M059J (cell line): ENCODE data around the gene ADPGK. TPM values are rescaled to one million over a fixed set of nuclear protein-coding genes. Genes with fewer than 3 reads are reported as not detected.

Source experiments
- total RNA-seq: library from RNA; depleted of rRNA; stranded (reverse); fragments of >200 nt; shearing (Covaris generic); gene quantifications from 2 replicates; pipeline ENCODE4 v1.2.3, GENCODE V29; 2014; rRNA removed

The ADPGK gene
- total RNA-seq, 1 experiment from 2014 or later: 109 TPM

Other genes starting within 250 kb of the ADPGK start
- gene GOLGA6B, start 129.1 kb downstream of the ADPGK start, total RNA-seq: not detected in 2 replicates
- gene HIGD2B, start 97.6 kb downstream of the ADPGK start, total RNA-seq: 0.20 TPM in 1 of 2 replicates, not detected in the other
- 9.4 and 10.3 TPM in 2 replicates for gene BBS4, start 97.6 kb downstream of the ADPGK start, total RNA-seq